K562 (cell line): ENCODE results near the gene COX6B2. TPM values are rescaled to one million over a fixed set of nuclear protein-coding genes. Genes with fewer than 3 reads are reported as not detected.

Experiments
- ATAC-seq: fragments of 200-7000 bp; cut with Tn5 transposase; 3 replicates; pipeline ENCODE4 v1.9.1; 2020; ENCODE audit warnings: moderate library complexity
- BruUV-seq: library from RNA; stranded (reverse); fragments of 400-500 nt; replicated peaks from 2 replicates; lab custom pipeline; 2021; lab: Mats Ljungman, UMichigan
- CTCF ChIA-PET: fragments of 300-600 bp; formaldehyde crosslinking; extraction: SDS; loops from one replicate; lab custom pipeline; 2021; ENCODE audit warnings: low intra/inter-chr PET ratio; lab: Yijun Ruan, JAX
- POLR2A ChIA-PET: fragments of 300-600, 350-650 bp; sonication (Branson Sonifier 250); formaldehyde crosslinking; extraction: SDS; loops from one replicate; lab custom pipeline; 2021; ENCODE audit warnings: antibody characterized with exemption, inconsistent platforms; lab: Yijun Ruan, JAX
- DNase-seq, 4 experiments: peaks; one replicate each; pipeline versions ENCODE4 v3.0.0 to v3.0.0-alpha.2; 2011 to 2018; ENCODE audit warnings: low spot score in 3 of 4, mixed read lengths in 3 of 4; ENCODE audit errors: extremely low read depth in 1 of 4
- FAIRE-seq: peaks from 2 replicates; lab custom pipeline; 2011; peaks lifted over from hg19 to GRCh38; lab: Jason Lieb, UNC
- H2AFZ ChIP-seq: 2 replicates; pipeline ENCODE4 v1.6.0; 2011; ENCODE audit warnings: low read depth, low read length, control low read depth, inconsistent platforms
- H3K27ac ChIP-seq: fragments of 200-600 bp; 3 replicates; pipeline ENCODE4 v1.8.0; 2011; ENCODE audit warnings: low read depth, mild to moderate bottlenecking, control low read depth, inconsistent platforms, low read length, moderate library complexity, mixed read lengths; ENCODE audit errors: extremely low read depth
- H3K27me3 ChIP-seq, 2 experiments: fragments of 300-600 bp in 1 of 2; 2 replicates in 1 of 2; 3 replicates in 1 of 2; pipeline versions ENCODE4 v1.6.0 to v1.8.0; 2011; ENCODE audit warnings: inconsistent platforms in 2 of 2, low read length in 2 of 2, mild to moderate bottlenecking in 1 of 2, mixed read lengths in 1 of 2, moderate library complexity in 1 of 2; ENCODE audit not compliant: control insufficient read depth in 2 of 2, insufficient read depth in 2 of 2
- H3K36me3 ChIP-seq: fragments of 300-600 bp; 3 replicates; pipeline ENCODE4 v1.8.0; 2011; ENCODE audit warnings: mild to moderate bottlenecking, low read length, inconsistent platforms; ENCODE audit not compliant: control insufficient read depth, insufficient read depth
- H3K4me1 ChIP-seq, 2 experiments: fragments of 200-600 bp in 1 of 2; replicated peaks in 1 of 2; 2 replicates in 1 of 2; 3 replicates in 1 of 2; pipeline versions ENCODE4 v1.5.1 to v1.8.0; 2011; ENCODE audit warnings: inconsistent platforms in 2 of 2, low read length in 2 of 2, mild to moderate bottlenecking in 1 of 2, mixed read lengths in 1 of 2, moderate library complexity in 1 of 2; ENCODE audit not compliant: control insufficient read depth in 2 of 2, insufficient read depth in 2 of 2
- H3K4me2 ChIP-seq: 2 replicates; pipeline ENCODE4 v1.6.1; 2011; ENCODE audit warnings: low read length, control low read depth, inconsistent platforms, mixed read lengths; ENCODE audit not compliant: insufficient read depth
- H3K4me3 ChIP-seq: fragments of 200-600 bp; sonication (generic), shearing (Covaris generic); 2 replicates; pipeline ENCODE4 v1.5.1; 2016; ENCODE audit warnings: control low read depth, inconsistent platforms
- H3K79me2 ChIP-seq: fragments of 200-600 bp; 3 replicates; pipeline ENCODE4 v1.8.0; 2011; ENCODE audit warnings: low read length, inconsistent platforms; ENCODE audit not compliant: control insufficient read depth, insufficient read depth
- H3K9ac ChIP-seq, 2 experiments: 2 replicates each; pipeline versions ENCODE4 v1.6.0 to v1.6.1; 2011; ENCODE audit warnings: low read depth in 2 of 2, low read length in 2 of 2, control low read depth in 1 of 2, inconsistent platforms in 1 of 2, mild to moderate bottlenecking in 1 of 2, mixed read lengths in 1 of 2; ENCODE audit not compliant: insufficient read depth in 1 of 2
- H3K9me1 ChIP-seq: one replicate; pipeline ENCODE4 v1.6.0; 2011; ENCODE audit warnings: inconsistent platforms, mild to moderate bottlenecking, low read length, moderate library complexity; ENCODE audit not compliant: control insufficient read depth, insufficient read depth
- H3K9me3 ChIP-seq: replicated peaks from 2 replicates; pipeline ENCODE4 v1.5.1; 2011; ENCODE audit warnings: low read depth, low read length, inconsistent platforms; ENCODE audit not compliant: control insufficient read depth, insufficient read depth
- H4K20me1 ChIP-seq: replicated peaks from 2 replicates; pipeline ENCODE4 v1.6.1; 2011; ENCODE audit warnings: low read length, inconsistent platforms, mixed read lengths; ENCODE audit not compliant: control insufficient read depth, insufficient read depth
- ARNT ChIP-seq, 2 experiments: fragments of 450-650 bp; IDR thresholded peaks; 2 replicates each; pipeline ENCODE4 v1.6.1; 2016; ENCODE audit warnings: mild to moderate bottlenecking in 1 of 2
- FOXJ3 ChIP-seq: sonication (generic); formaldehyde crosslinking; IDR thresholded peaks from 2 replicates; pipeline ENCODE4 v1.4.0; 2020; ENCODE audit warnings: mild to moderate bottlenecking, missing genetic modification reagents
- FOXK2 ChIP-seq, 2 experiments: fragments of 450-650 bp; IDR thresholded peaks in 1 of 2; conservative IDR thresholded peaks in 1 of 2; 2 replicates each; pipeline ENCODE4 v1.6.1; 2016; ENCODE audit warnings: low read depth in 2 of 2, mild to moderate bottlenecking in 1 of 2
- HMG20B ChIP-seq: fragments of 250-450 bp; sonication (Bioruptor Pico); IDR thresholded peaks from 2 replicates; pipeline ENCODE4 v1.5.0; 2021; ENCODE audit warnings: mild to moderate bottlenecking
- MAX ChIP-seq: sonication (generic); formaldehyde crosslinking; IDR thresholded peaks from 2 replicates; pipeline ENCODE4 v1.9.0; 2022; ENCODE audit warnings: mild to moderate bottlenecking, missing genetic modification reagents
- MNT ChIP-seq, 2 experiments: fragments of 450-650 bp; conservative IDR thresholded peaks; 2 replicates each; pipeline ENCODE4 v1.6.1; 2017; ENCODE audit warnings: mild to moderate bottlenecking in 2 of 2, moderate library complexity in 2 of 2
- NFIX ChIP-seq: fragments of 250-450 bp; sonication (Bioruptor Pico); IDR thresholded peaks from 2 replicates; pipeline ENCODE4 v1.4.0; 2020; ENCODE audit warnings: low read depth, mild to moderate bottlenecking, moderate library complexity
- PHTF2 ChIP-seq: fragments of 250-450 bp; sonication (Bioruptor Pico); IDR thresholded peaks from 2 replicates; pipeline ENCODE4 v1.5.0; 2021; ENCODE audit warnings: mild to moderate bottlenecking
- RAD21 ChIP-seq, 2 experiments: fragments of 250-450 bp in 1 of 2; fragments of 450-650 bp in 1 of 2; sonication (Bioruptor Pico) in 1 of 2; formaldehyde crosslinking in 1 of 2; IDR thresholded peaks in 1 of 2; conservative IDR thresholded peaks in 1 of 2; 2 replicates each; pipeline versions ENCODE4 v1.4.0 to v1.8.0; 2020 to 2022; ENCODE audit warnings: mild to moderate bottlenecking in 2 of 2, moderate library complexity in 1 of 2
- RERE ChIP-seq: sonication (generic); formaldehyde crosslinking; IDR thresholded peaks from 2 replicates; pipeline ENCODE4 v1.8.0; 2023; ENCODE audit warnings: missing genetic modification reagents, mild to moderate bottlenecking, borderline replicate concordance
- SAFB ChIP-seq: fragments of 200-400 bp; formaldehyde crosslinking; IDR thresholded peaks from 2 replicates; pipeline ENCODE4 v1.6.1; 2017; ENCODE audit warnings: low read depth, low read length, borderline replicate concordance
- USF1 ChIP-seq: sonication (generic); formaldehyde crosslinking; IDR thresholded peaks from 2 replicates; pipeline ENCODE4 v1.9.0; 2022; ENCODE audit warnings: mild to moderate bottlenecking, missing genetic modification reagents
- ZNF121 ChIP-seq: sonication (generic); formaldehyde crosslinking; conservative IDR thresholded peaks from 2 replicates; pipeline ENCODE4 v1.8.0; 2022; ENCODE audit warnings: missing genetic modification reagents
- ZNF354B ChIP-seq: fragments of 250-450 bp; sonication (Bioruptor Pico); IDR thresholded peaks from 2 replicates; pipeline ENCODE4 v1.4.0; 2020
- ZNF436 ChIP-seq: fragments of 250-450, 450-650 bp; sonication (Bioruptor Pico); formaldehyde crosslinking; IDR thresholded peaks from 2 replicates; pipeline ENCODE4 v1.7.0; 2020; ENCODE audit warnings: mild to moderate bottlenecking
- WGBS: fragments of 100-300 bp; shearing (Covaris generic); methylation state at CpG from one replicate; pipeline ENCODE4 v1.1.6; 2016; ENCODE audit warnings: low coverage, mixed read lengths; ENCODE audit not compliant: insufficient coverage; ENCODE audit errors: missing lambda C conversion rate; 5-methylcytosine and 5-hydroxymethylcytosine counted together
- in situ Hi-C: fragments of 300-500 bp; cut with MboI; formaldehyde crosslinking; loops from 4 replicates; pipeline ENCODE4 v1.15.0; 2018; ENCODE audit warnings: inconsistent platforms, mixed read lengths
- intact Hi-C: fragments of 100-400 bp; cut with micrococcal nuclease; formaldehyde crosslinking; loops from 2 replicates; pipeline ENCODE4 v1.14.2; 2022
- polyA plus RNA-seq, 8 experiments: library from polyadenylated mRNA; depleted of rRNA in 4 of 8; stranded (reverse) in 5 of 8; unstranded in 3 of 8; fragments of >200 nt; fragmentation: Nextera tagmentation in 2 of 8; fragmentation: Illumina TruSeq in 1 of 8; extraction: Ambion mirVana in 2 of 8; extraction: Trizol in 1 of 8; gene quantifications; 2 replicates each; pipeline versions ENCODE4 v1.2.1 to v1.2.3, GENCODE V29; 2011 to 2014; ENCODE audit warnings: inconsistent platforms in 1 of 8, missing spikeins in 1 of 8
- total RNA-seq, 7 experiments: library from RNA; depleted of rRNA in 6 of 7; stranded (reverse); fragments of >200 nt in 6 of 7; fragmentation: Illumina TruSeq in 2 of 7; extraction: Trizol in 2 of 7; gene quantifications; 2 replicates each; pipeline versions ENCODE4 v1.2.1 to v1.2.3, GENCODE V29; 2011 to 2021; ENCODE audit warnings: low replicate concordance in 1 of 7

COX6B2 gene
- total and polyA plus RNA-seq, 9 of the 15 experiments (the other 6 are each of a cell fraction or from before 2014, with no cell fraction given) = 0.40 to 2.5 (median 0.83) TPM

GRCh38 chr19:55324662-55325061 lies 29.9 kb downstream of the COX6B2 start:
- Histone ChIP-seq H3K4me2 (peak overlapping the region; percentile 61), H3K9me3 (no peaks in the 10 kb centered on the region), H3K36me3 (no peaks in the 10 kb centered on the region), H4K20me1 (no peaks in the 10 kb centered on the region), H3K4me1 (peaks cover 11 to 46% of the 10 kb centered on the region in 2 experiments; a peak in 4 of 5 replicates), H3K9ac (peak overlapping the region; percentile 65 to 88; a peak in 2 of 4 replicates), H3K27ac (peak overlapping the region; percentile 81), H3K79me2 (no peaks in the 10 kb centered on the region), H3K4me3 (no peak overlapping the region), H3K27me3 (no peaks in the 10 kb centered on the region), H2AFZ (peak overlapping the region; percentile 100), H3K9me1 (no peaks in the 10 kb centered on the region)
- intact Hi-C loops = no loop called here
- FAIRE-seq (no peak), ATAC-seq (no peak), DNase-seq (no peak)
- CTCF ChIA-PET = no interaction called here
- in situ Hi-C loops = no loop called here
- TSS peak; percentile 67 for BruUV-seq
- 95% methylated on average over 4 of the region's 6 CpGs for WGBS
- POLR2A ChIA-PET = interaction anchor here (0.8 to 1.1 kb wide), 4 partner anchors 10 to 134 kb away, joined by 3 to 4 read pairs (median 4); no protein-coding TSS in a partner anchor
- TF ChIP-seq SAFB (no peak), ZNF436 (CRISPR knock-in tag) (no peak), MNT (conservative IDR thresholded peaks at IDR 0.05) (no peak), RERE (CRISPR knock-in tag) (no peak), ZNF354B (CRISPR knock-in tag) (no peak), NFIX (CRISPR knock-in tag) (no peak), USF1 (CRISPR knock-in tag) (no peak), ARNT (IDR thresholded peaks at IDR 0.05) (no peak), PHTF2 (no peak), MAX (CRISPR knock-in tag) (no peak), FOXJ3 (no peak), ZNF121 (CRISPR knock-in tag) (no peak), HMG20B (CRISPR knock-in tag) (no peak), FOXK2 (conservative IDR thresholded peaks at IDR 0.05 in 1 of 2, IDR thresholded peaks at IDR 0.05 in 1 of 2; ENCODE audit: low read depth in 2 of 2) (no peak), RAD21 (CRISPR knock-in tag; conservative IDR thresholded peaks at IDR 0.05 in 1 of 2, IDR thresholded peaks at IDR 0.05 in 1 of 2) (no peak)
